Liver (tissue), 3 donors: Measurements from ENCODE around the gene EGFR.

Source experiments
- ATF3 ChIP-seq: IDR thresholded peaks from 2 replicates; pipeline ENCODE4 v1.6.1; 2016; ENCODE audit warnings: antibody characterized with exemption
- CTCF ChIP-seq: fragments of 150-350 bp; IDR thresholded peaks from 2 replicates; pipeline ENCODE4 v1.5.1; 2017; ENCODE audit warnings: improper control_type of control experiment, low read depth, low read length; ENCODE audit not compliant: missing input control
- GABPA ChIP-seq, 2 donors: IDR thresholded peaks in 1 of 2; conservative IDR thresholded peaks in 1 of 2; 2 replicates each; pipeline ENCODE4 v1.6.1; 2016; ENCODE audit warnings: antibody characterized with exemption in 2 of 2, mild to moderate bottlenecking in 1 of 2, moderate library complexity in 1 of 2
- MAX ChIP-seq: IDR thresholded peaks from 2 replicates; pipeline ENCODE4 v1.6.1; 2016; ENCODE audit warnings: antibody characterized with exemption
- RAD21 ChIP-seq, 2 donors: IDR thresholded peaks; 2 replicates each; pipeline ENCODE4 v1.6.1; 2016; ENCODE audit warnings: antibody characterized with exemption in 2 of 2, mild to moderate bottlenecking in 2 of 2
- REST ChIP-seq: IDR thresholded peaks from 2 replicates; pipeline ENCODE4 v1.6.1; 2016; ENCODE audit warnings: antibody characterized with exemption, mild to moderate bottlenecking
- SP1 ChIP-seq: IDR thresholded peaks from 2 replicates; pipeline ENCODE4 v1.6.1; 2018; ENCODE audit warnings: antibody characterized with exemption, mild to moderate bottlenecking
- donor health status: healthy.
- donor health status: healthy.

- TF ChIP-seq CTCF = no peak
- TF ChIP-seq MAX = no peak
- TF ChIP-seq RAD21 (IDR thresholded peaks at IDR 0.05) = no peak
- no peak for TF ChIP-seq SP1
- TF ChIP-seq ATF3 = no peak
- no peak for TF ChIP-seq REST
- no peak for TF ChIP-seq GABPA (IDR thresholded peaks at IDR 0.05 in 1 of 2, conservative IDR thresholded peaks at IDR 0.05 in 1 of 2)
These were observed 74.2 kb downstream of the EGFR start for GRCh38 chr7:55092975-55093373.
